Mesenchymal stem cell (in vitro differentiated cells and primary cell): ENCODE results near the gene APP.

ENCODE experiments used
- DNase-seq: peaks from one replicate; pipeline ENCODE4 v3.0.0-alpha.2; 2013
- H2AFZ ChIP-seq: one replicate; pipeline ENCODE4 v1.6.1; 2013; ENCODE audit warnings: low read depth, mild to moderate bottlenecking, control low read depth, inconsistent platforms, low read length, moderate library complexity
- H2AK5ac ChIP-seq: 2 replicates; pipeline ENCODE4 v1.6.1; 2013; ENCODE audit warnings: low read length, moderate library complexity, mild to moderate bottlenecking, inconsistent platforms; ENCODE audit not compliant: severe bottlenecking
- H2BK120ac ChIP-seq: one replicate; pipeline ENCODE4 v1.6.1; 2013; ENCODE audit warnings: low read depth, mild to moderate bottlenecking, inconsistent platforms, low read length, moderate library complexity
- H2BK12ac ChIP-seq, 2 experiments: one replicate each; pipeline ENCODE4 v1.6.1; 2013; ENCODE audit warnings: inconsistent platforms in 2 of 2, low read length in 2 of 2, mild to moderate bottlenecking in 2 of 2, moderate library complexity in 2 of 2, control low read depth in 1 of 2
- H2BK15ac ChIP-seq: one replicate; pipeline ENCODE4 v1.6.1; 2013; ENCODE audit warnings: mild to moderate bottlenecking, low read depth, inconsistent platforms; ENCODE audit not compliant: poor library complexity, severe bottlenecking
- H2BK5ac ChIP-seq: 2 replicates; pipeline ENCODE4 v1.6.1; 2013; ENCODE audit warnings: low read depth, mild to moderate bottlenecking, low read length, control low read depth, inconsistent platforms; ENCODE audit not compliant: poor library complexity, severe bottlenecking
- H3K14ac ChIP-seq, 2 experiments: one replicate each; pipeline ENCODE4 v1.6.1; 2013; ENCODE audit warnings: inconsistent platforms in 2 of 2, low read length in 2 of 2, control low read depth in 1 of 2, mild to moderate bottlenecking in 1 of 2, moderate library complexity in 1 of 2
- H3K18ac ChIP-seq, 2 experiments: one replicate each; pipeline ENCODE4 v1.6.1; 2013; ENCODE audit warnings: inconsistent platforms in 2 of 2, low read length in 2 of 2, control low read depth in 1 of 2, low read depth in 1 of 2, mild to moderate bottlenecking in 1 of 2
- H3K23ac ChIP-seq, 2 experiments: one replicate each; pipeline ENCODE4 v1.6.1; 2013; ENCODE audit warnings: inconsistent platforms in 2 of 2, low read length in 2 of 2, mild to moderate bottlenecking in 2 of 2, moderate library complexity in 2 of 2, control low read depth in 1 of 2
- H3K27ac ChIP-seq: 2 replicates; pipeline ENCODE4 v1.5.1; 2013; ENCODE audit warnings: mild to moderate bottlenecking, moderate library complexity, low read length, control low read depth, inconsistent platforms; ENCODE audit not compliant: poor library complexity, severe bottlenecking
- H3K27me3 ChIP-seq, 2 experiments: 2 replicates each; pipeline versions ENCODE4 v1.6.1 to v1.7.0; 2013; ENCODE audit warnings: low read length in 2 of 2, mild to moderate bottlenecking in 2 of 2, moderate library complexity in 2 of 2, control low read depth in 1 of 2, inconsistent platforms in 1 of 2; ENCODE audit not compliant: control insufficient read depth in 1 of 2, insufficient read depth in 1 of 2
- H3K36me3 ChIP-seq, 2 experiments: 2 replicates each; pipeline versions ENCODE4 v1.6.1 to v1.7.0; 2013; ENCODE audit warnings: low read length in 2 of 2, control low read depth in 1 of 2, inconsistent platforms in 1 of 2, low read depth in 1 of 2, mild to moderate bottlenecking in 1 of 2; ENCODE audit not compliant: insufficient read depth in 2 of 2, control insufficient read depth in 1 of 2
- H3K4ac ChIP-seq, 2 experiments: one replicate each; pipeline ENCODE4 v1.6.1; 2013; ENCODE audit warnings: inconsistent platforms in 2 of 2, low read length in 2 of 2, mild to moderate bottlenecking in 2 of 2, moderate library complexity in 2 of 2, control low read depth in 1 of 2, low read depth in 1 of 2
- H3K4me1 ChIP-seq: 2 replicates; pipeline ENCODE4 v1.6.1; 2013; ENCODE audit warnings: low read depth, low read length, control low read depth; ENCODE audit not compliant: control insufficient read depth, insufficient read depth
- H3K4me2 ChIP-seq: 2 replicates; pipeline ENCODE4 v1.6.1; 2013; ENCODE audit warnings: low read length, mild to moderate bottlenecking, inconsistent platforms; ENCODE audit not compliant: poor library complexity, severe bottlenecking
- H3K4me3 ChIP-seq, 2 experiments: 2 replicates each; pipeline versions ENCODE4 v1.5.1 to v1.7.0; 2013; ENCODE audit warnings: low read length in 2 of 2, mild to moderate bottlenecking in 2 of 2, control low read depth in 1 of 2, low read depth in 1 of 2; ENCODE audit not compliant: insufficient read depth in 1 of 2
- H3K79me1 ChIP-seq: replicated peaks from 2 replicates; pipeline ENCODE4 v1.6.1; 2013; ENCODE audit warnings: mild to moderate bottlenecking, control low read depth, low read length, inconsistent platforms; ENCODE audit not compliant: poor library complexity, severe bottlenecking
- H3K9ac ChIP-seq: 2 replicates; pipeline ENCODE4 v1.7.0; 2013; ENCODE audit warnings: mild to moderate bottlenecking, low read length, moderate library complexity
- H3K9me3 ChIP-seq: 2 replicates; pipeline ENCODE4 v1.7.0; 2013; ENCODE audit warnings: mild to moderate bottlenecking, low read length; ENCODE audit not compliant: control insufficient read depth
- H4K8ac ChIP-seq: one replicate; pipeline ENCODE4 v1.6.1; 2013; ENCODE audit warnings: inconsistent platforms, mild to moderate bottlenecking, low read length, moderate library complexity
- H4K91ac ChIP-seq: one replicate; pipeline ENCODE4 v1.6.1; 2013; ENCODE audit warnings: mild to moderate bottlenecking, low read length, inconsistent platforms
- WGBS: methylation state at CpG from one replicate; pipeline ENCODE4 v1.1.7; 2013; ENCODE audit warnings: mixed read lengths; 5-methylcytosine and 5-hydroxymethylcytosine counted together

APP gene

GRCh38 chr21:26123012-26123411, 47.6 kb downstream of the APP start:
- Histone ChIP-seq H3K4ac (no peak overlapping the region), H2BK15ac (no peak overlapping the region), H3K4me2 (no peak overlapping the region), H3K14ac (no peak overlapping the region), H4K91ac (no peak overlapping the region), H2BK120ac (no peak overlapping the region), H3K9ac (no peak overlapping the region), H2AK5ac (no peak overlapping the region), H3K4me3 (no peak overlapping the region), H4K8ac (no peak overlapping the region), H2AFZ (no peak overlapping the region), H3K79me1 (peaks cover 14% of the 10 kb centered on the region), H3K18ac (no peak overlapping the region), H2BK5ac (no peak overlapping the region), H3K23ac (no peak overlapping the region), H3K27me3 (no peaks in the 10 kb centered on the region), H3K4me1 (peaks cover 9% of the 10 kb centered on the region), H2BK12ac (no peak overlapping the region), H3K9me3 (no peaks in the 10 kb centered on the region), H3K27ac (no peak overlapping the region), H3K36me3 (peaks cover 0 to 13% of the 10 kb centered on the region in 2 experiments)
- peak; percentile 40 for DNase-seq
- WGBS = no CpG with 5 or more reads among the region's 1 CpG

GRCh38 chr21:26120828-26121227, 49.7 kb downstream of the APP start:
- Histone ChIP-seq H3K4me2 (no peak overlapping the region), H3K9ac (no peak overlapping the region), H2BK15ac (no peak overlapping the region), H3K4me1 (peaks cover 8% of the 10 kb centered on the region), H2BK120ac (no peak overlapping the region), H2BK5ac (no peak overlapping the region), H3K18ac (no peak overlapping the region), H3K9me3 (no peaks in the 10 kb centered on the region), H4K8ac (no peak overlapping the region), H3K23ac (no peak overlapping the region), H2AK5ac (no peak overlapping the region), H3K27ac (no peak overlapping the region), H3K4me3 (no peak overlapping the region), H3K27me3 (no peaks in the 10 kb centered on the region), H4K91ac (no peak overlapping the region), H3K4ac (no peak overlapping the region), H2AFZ (no peak overlapping the region), H3K14ac (no peak overlapping the region), H3K79me1 (peaks cover 11% of the 10 kb centered on the region), H2BK12ac (peak overlapping the region in 1 of 2 experiments; percentile 30), H3K36me3 (peaks cover 0 to 9% of the 10 kb centered on the region in 2 experiments)
- WGBS = 96% methylated on average over 4 of the region's 4 CpGs
- DNase-seq = no peak

DNA sequence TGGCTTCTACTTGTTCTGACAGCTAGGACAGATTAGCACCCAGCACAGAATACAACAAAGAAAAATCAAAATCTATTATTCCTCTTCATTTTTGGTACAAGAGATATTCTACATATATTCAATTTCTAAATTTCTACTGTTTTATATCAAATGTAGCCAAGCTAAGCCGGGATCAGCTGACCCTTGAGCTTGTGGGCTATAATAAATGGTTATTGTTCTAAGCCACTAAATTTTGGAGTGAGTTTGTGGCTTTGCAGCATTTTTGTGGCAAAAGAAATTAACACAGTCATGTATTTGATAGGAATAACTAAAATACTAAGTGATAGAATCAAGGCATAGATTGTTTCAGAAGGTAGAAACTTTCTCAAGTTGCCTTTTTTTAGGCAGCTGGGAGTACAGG, 50.7 kb downstream of the APP start:
- Histone ChIP-seq H3K9me3 (no peaks in the 10 kb centered on the region), H3K79me1 (peaks cover 11% of the 10 kb centered on the region), H3K18ac (no peak overlapping the region), H2BK15ac (no peak overlapping the region), H3K27me3 (no peaks in the 10 kb centered on the region), H3K4ac (no peak overlapping the region), H2BK12ac (no peak overlapping the region), H2AK5ac (no peak overlapping the region), H2AFZ (no peak overlapping the region), H2BK120ac (no peak overlapping the region), H3K23ac (no peak overlapping the region), H3K36me3 (peaks cover 0 to 4% of the 10 kb centered on the region in 2 experiments), H4K91ac (no peak overlapping the region), H2BK5ac (no peak overlapping the region), H3K9ac (no peak overlapping the region), H3K27ac (no peak overlapping the region), H3K4me3 (no peak overlapping the region), H3K4me2 (no peak overlapping the region), H3K4me1 (peaks cover 6% of the 10 kb centered on the region), H4K8ac (no peak overlapping the region), H3K14ac (no peak overlapping the region)
- no peak for DNase-seq
- WGBS = 89% methylated on average over 1 of the region's 1 CpG

DNA sequence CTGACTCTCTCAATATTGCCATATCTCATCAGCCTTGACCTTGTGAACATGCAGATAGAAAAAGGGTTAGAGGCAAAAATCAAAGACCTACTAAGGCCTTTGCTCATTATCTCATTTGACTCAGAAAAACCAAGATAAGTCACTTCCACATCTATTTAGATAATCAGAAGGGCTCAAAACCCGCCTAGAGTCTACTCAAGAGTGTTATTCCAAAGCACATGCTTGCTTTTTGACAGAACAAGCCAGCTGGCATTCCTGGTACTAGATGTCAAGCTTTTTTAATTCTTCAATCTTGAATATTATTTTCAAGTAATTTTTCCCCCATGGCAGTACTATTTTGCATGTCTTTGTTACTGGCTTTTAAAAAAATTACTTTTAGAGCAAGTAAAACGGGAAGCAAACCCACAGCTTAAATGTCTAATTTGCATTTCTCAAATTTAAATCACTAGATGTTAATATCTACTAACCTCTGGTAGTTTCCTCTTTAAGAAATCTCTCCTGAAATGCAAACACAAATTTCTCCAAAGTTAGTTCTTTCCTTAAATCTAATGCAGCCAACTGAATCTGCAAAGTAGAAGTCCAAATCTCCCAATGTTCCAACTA, 51.5 kb downstream of the APP start:
- WGBS = 86% methylated on average over 2 of the region's 2 CpGs

More for the DNA sequence above, 51.5 kb downstream of the APP start:
- peaks cover 5% of the 10 kb centered on the region for H3K4me1 ChIP-seq
- H3K4ac ChIP-seq = no peak overlapping the region
- H3K18ac ChIP-seq = no peak overlapping the region
- no peak overlapping the region for H2BK15ac ChIP-seq
- H3K9me3 ChIP-seq = no peaks in the 10 kb centered on the region
- H2AFZ ChIP-seq = no peak overlapping the region
- H3K27ac ChIP-seq = no peak overlapping the region
- peaks cover 0 to 9% of the 10 kb centered on the region in 2 experiments for H3K36me3 ChIP-seq
- H3K23ac ChIP-seq = no peak overlapping the region
- H4K8ac ChIP-seq = no peak overlapping the region
- H4K91ac ChIP-seq = no peak overlapping the region
- no peak overlapping the region for H2BK12ac ChIP-seq
- H3K79me1 ChIP-seq = peaks cover 13% of the 10 kb centered on the region
- no peak overlapping the region for H3K9ac ChIP-seq
- H2BK5ac ChIP-seq = no peak overlapping the region
- no peak overlapping the region for H2BK120ac ChIP-seq
- no peak overlapping the region for H3K14ac ChIP-seq
- H2AK5ac ChIP-seq = no peak overlapping the region
- DNase-seq = no peak
- H3K27me3 ChIP-seq = no peaks in the 10 kb centered on the region
- no peak overlapping the region for H3K4me2 ChIP-seq
- no peak overlapping the region for H3K4me3 ChIP-seq
